Gastrocnemius medialis (tissue), 4 donors: ENCODE measurements around the gene APBA1.

Source experiments
- CTCF ChIP-seq, 5 experiments: fragments of 450-650 bp in 3 of 5; fragments of 200-600 bp in 2 of 5; sonication (generic) in 2 of 5; IDR thresholded peaks in 4 of 5; conservative IDR thresholded peaks in 1 of 5; 1 replicate in 4 of 5; 2 replicates in 1 of 5; pipeline ENCODE4 v1.5.1; 2016 to 2019; ENCODE audit warnings: antibody characterized with exemption in 5 of 5, mild to moderate bottlenecking in 3 of 5, moderate library complexity in 3 of 5
- POLR2A ChIP-seq, 2 donors: fragments of 450-650 bp; IDR thresholded peaks; one replicate each; pipeline ENCODE4 v1.6.1; 2017; ENCODE audit warnings: antibody characterized with exemption in 2 of 2, mild to moderate bottlenecking in 2 of 2, moderate library complexity in 2 of 2

DNA sequence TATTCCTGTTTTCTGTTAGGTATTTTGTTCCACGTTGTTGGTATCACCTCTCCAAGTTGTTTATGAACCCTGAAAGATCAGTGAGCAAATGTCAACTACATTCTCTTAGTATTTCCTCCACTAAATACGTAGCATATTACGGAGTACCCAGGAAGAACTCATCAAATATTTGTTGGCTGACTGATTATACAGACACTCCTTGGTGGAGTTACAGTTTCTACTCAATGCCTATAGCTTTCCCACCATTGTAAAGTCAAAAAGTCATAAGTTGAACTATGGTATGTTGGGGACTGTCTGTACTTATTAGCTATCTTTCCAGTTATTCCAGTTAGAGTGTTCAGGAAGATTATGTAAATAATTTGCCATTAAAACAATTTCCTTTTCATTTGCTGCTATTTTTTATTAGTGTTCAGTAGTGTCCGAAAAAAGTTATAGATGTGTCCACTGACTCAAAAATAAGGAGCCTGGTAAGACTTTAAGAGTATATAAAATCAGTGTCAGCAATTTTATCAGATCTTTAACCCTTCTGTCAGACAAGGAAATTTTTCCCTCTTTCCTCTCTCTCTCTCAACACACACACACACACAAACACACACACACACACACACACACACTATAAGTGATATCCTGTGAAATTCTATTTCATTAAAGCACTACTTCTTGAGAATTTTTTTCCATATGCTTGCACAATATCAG lies 6.8 kb upstream of the APBA1 start:
- no peak for TF ChIP-seq POLR2A (IDR thresholded peaks at IDR 0.05)
- no peak for TF ChIP-seq CTCF (IDR thresholded peaks at IDR 0.05 in 4 of 5, conservative IDR thresholded peaks at IDR 0.05 in 1 of 5)
